GM19043 (cell line): ENCODE data around the gene KCNQ1.

Experiments
- ATAC-seq: cut with Tn5 transposase; IDR thresholded peaks from one replicate; pipeline ENCODE4 v1.9.1; 2021; ENCODE audit warnings: low read depth; ENCODE audit not compliant: unreplicated experiment

The KCNQ1 gene

GRCh38 chr11:2750682-2751522, 306.1 kb downstream of the KCNQ1 start:
- ATAC-seq, result no peak

GRCh38 chr11:2751523-2752203, 306.9 kb downstream of the KCNQ1 start:
- no peak for ATAC-seq

GRCh38 chr11:2752204-2752770, 307.5 kb downstream of the KCNQ1 start:
- ATAC-seq, result no peak

GRCh38 chr11:2752923-2753322, 308.1 kb downstream of the KCNQ1 start:
- ATAC-seq, result no peak

GRCh38 chr11:2754008-2754407, 309.2 kb downstream of the KCNQ1 start:
- no peak for ATAC-seq

- no peak for ATAC-seq
Observed at GRCh38 chr11:2755071-2755470, 310.3 kb downstream of the KCNQ1 start.

- no peak for ATAC-seq
Observed at GRCh38 chr11:2758751-2759150, 313.9 kb downstream of the KCNQ1 start.

GRCh38 chr11:2759228-2760195, 314.7 kb downstream of the KCNQ1 start:
- no peak for ATAC-seq

GRCh38 chr11:2760196-2760871, 315.5 kb downstream of the KCNQ1 start:
- ATAC-seq, result no peak

GRCh38 chr11:2761131-2762030, 316.6 kb downstream of the KCNQ1 start:
- ATAC-seq, result no peak

- no peak for ATAC-seq
Observed at GRCh38 chr11:2762031-2762380, 317.2 kb downstream of the KCNQ1 start.

- ATAC-seq, result no peak
Observed at GRCh38 chr11:2762451-2762850, 317.6 kb downstream of the KCNQ1 start.

- ATAC-seq, result no peak
Observed at GRCh38 chr11:2763984-2764383, 319.2 kb downstream of the KCNQ1 start.

- ATAC-seq, result no peak
Observed at GRCh38 chr11:2765491-2765890, 320.7 kb downstream of the KCNQ1 start.

- ATAC-seq, result no peak
Observed at GRCh38 chr11:2766166-2766565, 321.4 kb downstream of the KCNQ1 start.

- ATAC-seq, result no peak
Observed at GRCh38 chr11:2767071-2767470, 322.3 kb downstream of the KCNQ1 start.

- ATAC-seq, result no peak
Observed at GRCh38 chr11:2767801-2768200, 323.0 kb downstream of the KCNQ1 start.

- no peak for ATAC-seq
Observed at GRCh38 chr11:2768471-2769408, 323.9 kb downstream of the KCNQ1 start.
